Activated naive CD4-positive, alpha-beta T cell treated with Interleukin-2 at 50 U/mL for 16 hours (primary cell): ENCODE results near the gene LSM6.

Source experiments
- DNase-seq: peaks from one replicate; pipeline ENCODE4 v3.0.0-alpha.2; 2020

LSM6 gene

GRCh38 chr4:146190456-146190855 is 14.9 kb downstream of the LSM6 start:
- DNase-seq: no peak

GRCh38 chr4:146191766-146192458 is 16.4 kb downstream of the LSM6 start:
- no peak for DNase-seq

- DNase-seq: no peak
Observed at GRCh38 chr4:146193628-146194027, 18.1 kb downstream of the LSM6 start.

GRCh38 chr4:146194212-146194611 is 18.7 kb downstream of the LSM6 start:
- no peak for DNase-seq

GRCh38 chr4:146202665-146203064 is 27.1 kb downstream of the LSM6 start:
- DNase-seq: no peak

- DNase-seq: no peak
Observed at GRCh38 chr4:146207410-146207809, 31.9 kb downstream of the LSM6 start.

GRCh38 chr4:146210890-146211289 is 35.4 kb downstream of the LSM6 start:
- DNase-seq: no peak

GRCh38 chr4:146211440-146211839 is 35.9 kb downstream of the LSM6 start:
- DNase-seq: no peak

- DNase-seq: no peak
Observed at GRCh38 chr4:146212781-146213180, 37.3 kb downstream of the LSM6 start.

- no peak for DNase-seq
Observed at GRCh38 chr4:146214238-146214637, 38.7 kb downstream of the LSM6 start, which contains the start of gene REELD1. Gene REELD1 (plus strand): TSS chr4:146214538. CDS start chr4:146216953, 2,415 bp downstream.

- no peak for DNase-seq
Observed at GRCh38 chr4:146222313-146222712, 46.8 kb downstream of the LSM6 start.

GRCh38 chr4:146224326-146224966 is 48.9 kb downstream of the LSM6 start:
- no peak for DNase-seq

- DNase-seq: no peak
Observed at GRCh38 chr4:146229406-146229805, 53.9 kb downstream of the LSM6 start.

- DNase-seq: no peak
Observed at GRCh38 chr4:146232131-146232722, 56.7 kb downstream of the LSM6 start.

GRCh38 chr4:146235654-146236177 is 60.2 kb downstream of the LSM6 start:
- DNase-seq: no peak

GRCh38 chr4:146236216-146236615 is 60.7 kb downstream of the LSM6 start:
- DNase-seq: no peak

GRCh38 chr4:146237092-146237491 is 61.6 kb downstream of the LSM6 start:
- no peak for DNase-seq

GRCh38 chr4:146238107-146238506 is 62.6 kb downstream of the LSM6 start:
- DNase-seq: no peak
